Esophagus muscularis mucosa (tissue), 4 donors: ENCODE data around the gene ATP13A2. TPM values are rescaled to one million over a fixed set of nuclear protein-coding genes. Genes with fewer than 3 reads are reported as not detected.

Experiments used
- DNase-seq: peaks from one replicate; pipeline ENCODE4 v3.0.0-alpha.2; 2017; ENCODE audit errors: extremely low spot score
- H3K27ac ChIP-seq, 4 donors: fragments of 200-600 bp; sonication (generic); replicated peaks in 1 of 4; 1 replicate in 3 of 4; 2 replicates in 1 of 4; pipeline ENCODE4 v1.5.1; 2016 to 2019; ENCODE audit warnings: mild to moderate bottlenecking in 1 of 4
- H3K27me3 ChIP-seq, 4 donors: fragments of 200-600 bp; sonication (generic); one replicate each; pipeline versions ENCODE4 v1.5.1 to v1.6.0; 2016 to 2019
- H3K36me3 ChIP-seq, 4 donors: fragments of 200-600 bp; sonication (generic); one replicate each; pipeline ENCODE4 v1.5.1; 2016 to 2019
- H3K4me1 ChIP-seq, 4 donors: fragments of 200-600 bp; sonication (generic); one replicate each; pipeline ENCODE4 v1.5.1; 2016 to 2019
- H3K4me3 ChIP-seq, 4 donors: fragments of 200-600 bp; sonication (generic); 1 replicate in 2 of 4; 2 replicates in 2 of 4; pipeline ENCODE4 v1.5.1; 2016 to 2019; ENCODE audit warnings: mild to moderate bottlenecking in 4 of 4, moderate library complexity in 1 of 4
- H3K9me3 ChIP-seq, 4 donors: fragments of 200-600 bp; sonication (generic); 1 replicate in 3 of 4; 2 replicates in 1 of 4; pipeline ENCODE4 v1.5.1; 2016 to 2019
- CTCF ChIP-seq, 3 experiments: fragments of 200-600 bp in 2 of 3; fragments of 450-650 bp in 1 of 3; sonication (generic) in 2 of 3; IDR thresholded peaks; one replicate each; pipeline ENCODE4 v1.5.1; 2017 to 2019; ENCODE audit warnings: antibody characterized with exemption in 3 of 3, mild to moderate bottlenecking in 2 of 3, moderate library complexity in 1 of 3
- EP300 ChIP-seq: sonication (generic); formaldehyde crosslinking; IDR thresholded peaks from one replicate; pipeline ENCODE4 v1.6.1; 2017; ENCODE audit warnings: antibody characterized with exemption
- POLR2A ChIP-seq: fragments of 450-650 bp; IDR thresholded peaks from one replicate; pipeline ENCODE4 v1.6.1; 2017; ENCODE audit warnings: antibody characterized with exemption, moderate library complexity, mild to moderate bottlenecking, low read depth
- POLR2AphosphoS5 ChIP-seq, 2 donors: sonication (generic); formaldehyde crosslinking; IDR thresholded peaks; one replicate each; pipeline ENCODE4 v1.6.1; 2017; ENCODE audit warnings: antibody characterized with exemption in 2 of 2
- WGBS: methylation state at CpG from one replicate; pipeline ENCODE4 v1.1.5; 2018; 5-methylcytosine and 5-hydroxymethylcytosine counted together
- intact Hi-C: fragments of 100-400 bp; cut with DNase I; formaldehyde crosslinking; loops from one replicate; pipeline ENCODE4 v1.15.1; 2023
- total RNA-seq, 4 donors: library from RNA; depleted of rRNA; stranded (reverse); fragments of >200 nt; gene quantifications; one replicate each; pipeline versions ENCODE4 v1.1.0 to v1.2.1, GENCODE V29; 2016

Gene ATP13A2
- total RNA-seq, 4 donors from 2014 or later, result 16.1 to 30.8 (median 23.2) TPM

- Histone ChIP-seq H3K27me3 (no peaks in the 10 kb centered on the region), H3K4me3 (peak overlapping the region; percentile 54 to 80 (median 74)), H3K4me1 (peaks cover 18 to 44% (median 33%) of the 10 kb centered on the region in 4 donors), H3K27ac (peak overlapping the region; percentile 83 to 90 (median 87)), H3K36me3 (peaks cover 8 to 30% (median 22%) of the 10 kb centered on the region in 4 donors), H3K9me3 (no peaks in the 10 kb centered on the region)
- DNase-seq, result no peak
- intact Hi-C loops, result no loop called here
- TF ChIP-seq POLR2A (no peak), POLR2AphosphoS5 (IDR thresholded peaks at IDR 0.05) (no peak), CTCF (IDR thresholded peaks at IDR 0.05) (no peak), EP300 (no peak)
Measured at GRCh38 chr1:17052641-17053040, 40.9 kb upstream of the ATP13A2 start.

- no peak for DNase-seq
- TF ChIP-seq CTCF (IDR thresholded peaks at IDR 0.05) (no peak), POLR2AphosphoS5 (IDR thresholded peaks at IDR 0.05) (no peak), POLR2A (no peak), EP300 (no peak)
- Histone ChIP-seq H3K9me3 (no peaks in the 10 kb centered on the region), H3K4me3 (no peak overlapping the region), H3K27ac (peak overlapping the region in 1 of 4 donors; percentile 83), H3K36me3 (peaks cover 8 to 36% (median 22%) of the 10 kb centered on the region in 4 donors), H3K4me1 (peaks cover 22 to 49% (median 34%) of the 10 kb centered on the region in 4 donors), H3K27me3 (no peaks in the 10 kb centered on the region)
- 67% methylated on average over 1 of the region's 1 CpG for WGBS
- intact Hi-C loops, result no loop called here
Measured at GRCh38 chr1:17052038-17052437, 40.3 kb upstream of the ATP13A2 start.

- no peak for TF ChIP-seq POLR2A
- TF ChIP-seq EP300, result no peak
- no peak for TF ChIP-seq POLR2AphosphoS5 (IDR thresholded peaks at IDR 0.05)
- no peak for TF ChIP-seq CTCF (IDR thresholded peaks at IDR 0.05)
- 87% methylated on average over 5 of the region's 5 CpGs for WGBS
- no peak overlapping the region for H3K4me3 ChIP-seq
- H3K27me3 ChIP-seq, result no peaks in the 10 kb centered on the region
- intact Hi-C loops, result loop anchor here (5.0 kb wide), 1 partner anchor 36 kb away; the partner anchor contains the start of gene ATP13A2
- peaks cover 30 to 61% (median 37%) of the 10 kb centered on the region in 4 donors for H3K4me1 ChIP-seq
- peaks cover 21 to 55% (median 40%) of the 10 kb centered on the region in 4 donors for H3K36me3 ChIP-seq
- no peak for DNase-seq
- no peak overlapping the region for H3K27ac ChIP-seq
- peaks cover 0 to 4% (median 0%) of the 10 kb centered on the region in 4 donors for H3K9me3 ChIP-seq
Measured at GRCh38 chr1:17047924-17048323, 36.2 kb upstream of the ATP13A2 start.

GRCh38 chr1:17046334-17046657 lies 34.6 kb upstream of the ATP13A2 start:
- no peak for TF ChIP-seq EP300
- TF ChIP-seq POLR2A, result no peak
- peak in 1 of 3 experiments; percentile 4 for TF ChIP-seq CTCF (IDR thresholded peaks at IDR 0.05)
- Histone ChIP-seq H3K9me3 (peaks cover 0 to 4% (median 0%) of the 10 kb centered on the region in 4 donors), H3K4me1 (peaks cover 15 to 45% (median 24%) of the 10 kb centered on the region in 4 donors), H3K36me3 (peaks cover 34 to 64% (median 52%) of the 10 kb centered on the region in 4 donors), H3K4me3 (peak overlapping the region in 1 of 4 donors; percentile 33), H3K27me3 (no peaks in the 10 kb centered on the region), H3K27ac (peak overlapping the region in 2 of 4 donors; percentile 11 to 20)
- 57% methylated on average over 3 of the region's 3 CpGs for WGBS
- DNase-seq, result no peak
- intact Hi-C loops, result loop anchor here (5.0 kb wide), 1 partner anchor 34 kb away; the partner anchor contains the start of gene ATP13A2
